Fibroblast of pulmonary artery (primary cell): Measurements from ENCODE around the gene CIBAR2.

ENCODE experiments used
- DNase-seq: peaks from one replicate; pipeline ENCODE4 v3.0.0-alpha.2; 2010; ENCODE audit warnings: low read depth
- H3K4me3 ChIP-seq: replicated peaks from 2 replicates; pipeline ENCODE4 v1.5.1; 2011; ENCODE audit warnings: low read depth, mild to moderate bottlenecking, control low read depth, low read length, moderate library complexity
- TF ChIP-seq, protein P1 (sequence below): IDR thresholded peaks from 2 replicates; pipeline ENCODE4 v1.5.1; 2011; ENCODE audit warnings: mild to moderate bottlenecking, control low read depth, low read length, inconsistent platforms; ENCODE audit errors: missing control alignments

CIBAR2 gene

DNA sequence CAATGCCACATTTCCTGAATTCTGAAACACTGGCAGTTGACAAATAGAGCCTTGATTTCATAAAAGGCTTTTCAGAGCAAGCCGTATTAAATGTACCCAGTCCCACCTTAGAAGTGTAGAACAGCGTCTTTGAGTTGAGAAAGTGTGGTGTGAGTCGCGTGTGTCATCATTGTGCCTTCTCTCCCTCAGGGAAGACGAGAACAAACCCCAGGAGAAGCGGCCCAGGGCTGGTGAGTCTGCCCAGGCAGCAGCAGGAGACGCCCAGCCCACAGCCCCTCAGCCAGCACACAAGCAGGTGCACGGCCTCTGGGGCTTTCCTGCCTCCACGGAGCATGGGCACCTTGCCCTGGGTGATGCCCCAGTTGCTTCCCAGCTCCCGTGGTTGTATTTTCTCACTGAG, 34.0 kb downstream of the CIBAR2 start:
- H3K4me3 ChIP-seq: no peak overlapping the region
- no peak for DNase-seq
- TF ChIP-seq, protein P1, sequence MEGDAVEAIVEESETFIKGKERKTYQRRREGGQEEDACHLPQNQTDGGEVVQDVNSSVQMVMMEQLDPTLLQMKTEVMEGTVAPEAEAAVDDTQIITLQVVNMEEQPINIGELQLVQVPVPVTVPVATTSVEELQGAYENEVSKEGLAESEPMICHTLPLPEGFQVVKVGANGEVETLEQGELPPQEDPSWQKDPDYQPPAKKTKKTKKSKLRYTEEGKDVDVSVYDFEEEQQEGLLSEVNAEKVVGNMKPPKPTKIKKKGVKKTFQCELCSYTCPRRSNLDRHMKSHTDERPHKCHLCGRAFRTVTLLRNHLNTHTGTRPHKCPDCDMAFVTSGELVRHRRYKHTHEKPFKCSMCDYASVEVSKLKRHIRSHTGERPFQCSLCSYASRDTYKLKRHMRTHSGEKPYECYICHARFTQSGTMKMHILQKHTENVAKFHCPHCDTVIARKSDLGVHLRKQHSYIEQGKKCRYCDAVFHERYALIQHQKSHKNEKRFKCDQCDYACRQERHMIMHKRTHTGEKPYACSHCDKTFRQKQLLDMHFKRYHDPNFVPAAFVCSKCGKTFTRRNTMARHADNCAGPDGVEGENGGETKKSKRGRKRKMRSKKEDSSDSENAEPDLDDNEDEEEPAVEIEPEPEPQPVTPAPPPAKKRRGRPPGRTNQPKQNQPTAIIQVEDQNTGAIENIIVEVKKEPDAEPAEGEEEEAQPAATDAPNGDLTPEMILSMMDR: no peak

DNA sequence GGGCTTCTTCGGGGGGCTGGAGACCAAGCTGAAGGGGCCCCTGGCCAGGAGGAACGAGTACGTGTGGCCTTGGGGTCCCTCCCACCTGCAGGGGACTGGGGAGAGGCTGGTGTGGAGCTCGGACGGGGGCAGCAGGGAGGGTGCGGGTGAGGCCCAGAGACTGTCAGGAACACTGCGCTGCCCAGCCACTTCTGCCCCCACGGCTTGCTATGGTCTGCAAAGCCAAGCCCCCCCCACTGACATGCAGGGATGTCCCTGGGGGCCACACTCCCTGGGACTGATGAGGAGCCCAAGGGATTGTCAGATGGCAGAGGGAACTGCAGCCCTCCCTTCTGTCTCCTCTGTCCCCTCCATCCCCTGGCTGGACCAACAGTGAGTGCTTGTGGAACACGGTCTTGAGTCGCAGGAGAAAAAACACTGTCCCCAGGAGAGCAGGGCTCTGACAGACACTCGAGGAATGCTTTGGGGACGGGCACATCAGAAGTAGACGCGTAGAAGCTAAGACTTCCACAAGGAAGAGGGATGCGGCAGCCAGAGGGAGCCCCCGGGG, 34.6 kb downstream of the CIBAR2 start:
- TF ChIP-seq, protein P1: no peak
- no peak overlapping the region for H3K4me3 ChIP-seq
- DNase-seq: no peak

DNA sequence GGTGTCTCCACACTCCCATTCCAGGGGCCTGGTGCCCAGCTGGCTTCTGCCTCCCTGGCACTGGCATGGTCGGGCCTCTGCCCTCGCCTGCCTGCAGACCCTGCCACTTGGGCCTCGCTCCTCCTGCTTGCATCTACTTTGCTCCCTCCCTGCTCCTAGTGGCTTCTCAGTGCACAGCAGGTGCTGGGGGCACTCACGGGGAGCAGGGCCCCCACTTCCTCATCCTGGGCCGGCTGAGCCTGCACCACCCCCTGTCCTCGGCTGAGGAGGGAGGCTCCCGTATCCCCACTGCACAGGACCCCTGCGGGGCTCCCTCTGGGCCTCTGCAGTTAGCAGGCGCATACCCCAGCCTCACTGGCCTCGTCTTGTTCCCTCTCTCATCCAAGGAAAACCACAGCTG, 35.2 kb downstream of the CIBAR2 start:
- TF ChIP-seq, protein P1: no peak
- no peak overlapping the region for H3K4me3 ChIP-seq
- no peak for DNase-seq

DNA sequence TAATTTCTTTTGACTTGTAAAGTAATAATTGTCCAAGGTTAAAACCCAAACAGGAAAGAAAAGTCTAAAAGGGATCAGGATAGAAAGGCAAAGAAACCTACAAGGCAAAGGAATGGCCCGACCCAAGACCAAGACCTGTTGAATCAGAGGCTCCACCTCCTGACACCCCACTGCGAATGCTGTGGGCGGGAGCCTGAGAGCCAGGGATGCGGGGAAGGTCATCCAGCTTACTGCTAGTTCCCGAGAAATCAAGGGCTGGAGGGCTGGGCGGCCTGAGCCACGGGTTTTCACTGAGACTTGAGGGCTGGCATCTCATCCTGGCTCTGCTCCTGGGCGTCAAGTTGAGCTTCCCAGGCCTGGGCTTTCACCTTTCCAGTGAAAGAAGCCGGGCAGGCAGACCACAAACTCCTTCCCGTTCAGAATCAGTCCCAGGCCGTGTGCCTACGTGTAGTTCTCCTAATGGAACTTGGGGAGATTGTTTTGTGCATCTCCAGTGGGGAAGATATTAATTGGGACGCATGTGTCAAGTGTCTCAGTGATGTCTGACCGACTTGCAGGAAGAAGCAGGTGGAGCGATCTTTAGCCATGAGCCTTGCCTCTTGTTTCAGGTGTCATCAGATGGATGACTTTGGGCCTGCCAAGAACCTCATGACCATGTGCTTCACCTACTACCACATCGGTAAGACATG, 36.9 kb downstream of the CIBAR2 start:
- no peak for DNase-seq
- no peak overlapping the region for H3K4me3 ChIP-seq
- TF ChIP-seq, protein P1: no peak

DNA sequence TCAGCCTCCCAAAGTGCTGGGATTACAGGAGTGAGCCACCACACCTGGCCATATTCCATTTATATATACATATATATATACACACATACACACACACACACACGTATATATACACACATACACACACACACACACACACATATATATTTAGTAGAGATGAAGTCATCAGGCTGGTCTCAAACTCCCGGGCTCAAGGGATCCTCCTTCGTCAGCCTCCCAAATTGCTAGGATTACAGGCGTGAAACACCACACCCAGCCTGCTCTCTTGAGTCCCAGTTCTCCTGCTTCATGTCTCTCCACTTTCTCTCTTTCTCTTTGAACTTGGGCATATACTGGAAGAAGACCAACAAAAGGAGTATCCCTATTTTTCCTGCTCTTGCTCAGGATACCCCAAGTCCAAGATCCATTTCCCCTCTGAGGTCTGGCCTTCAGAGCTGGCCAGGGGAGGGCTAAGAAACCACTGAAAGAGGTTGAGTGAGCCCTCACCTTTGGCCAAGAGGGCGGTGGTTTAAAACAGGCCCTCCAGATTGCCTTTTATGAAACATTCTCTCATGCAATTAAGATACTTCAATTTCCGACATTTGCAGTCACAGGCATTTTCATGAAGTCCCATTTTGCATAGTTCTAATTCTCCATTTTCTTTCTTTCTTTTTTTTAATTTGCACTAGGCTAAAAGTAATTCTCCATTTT, 37.9 kb downstream of the CIBAR2 start:
- TF ChIP-seq, protein P1: no peak
- no peak overlapping the region for H3K4me3 ChIP-seq
- no peak for DNase-seq

DNA sequence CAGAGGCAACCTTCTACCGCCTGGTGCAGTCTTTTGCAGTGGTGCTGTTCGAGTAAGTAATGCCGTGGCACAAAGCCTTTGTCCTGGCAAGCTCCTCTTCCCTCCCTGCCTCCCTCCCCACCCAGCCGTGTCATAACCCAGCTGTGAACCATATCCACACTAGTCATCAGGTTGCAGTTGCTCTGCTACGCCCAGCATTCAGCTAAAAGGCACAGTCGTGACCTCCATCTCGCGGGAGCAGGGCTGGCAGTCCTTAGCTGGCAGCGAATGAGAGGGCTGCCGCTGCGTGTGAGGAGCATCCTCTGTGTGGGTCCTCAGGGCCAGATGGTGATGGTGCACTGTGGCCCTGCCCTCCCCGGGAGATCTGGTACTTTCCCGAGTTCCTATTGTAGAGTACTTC, 39.3 kb downstream of the CIBAR2 start:
- DNase-seq: peak; percentile 74
- TF ChIP-seq, protein P1: no peak
- H3K4me3 ChIP-seq: no peak overlapping the region
